Testis (tissue), 2 donors: ENCODE results near the gene MAP2K5.

Experiments
- CTCF ChIP-seq, 3 experiments: fragments of 450-650 bp in 2 of 3; fragments of 200-600 bp in 1 of 3; sonication (generic) in 1 of 3; IDR thresholded peaks; one replicate each; pipeline ENCODE4 v1.5.1; 2016 to 2019; ENCODE audit warnings: antibody characterized with exemption in 3 of 3, mild to moderate bottlenecking in 2 of 3, moderate library complexity in 1 of 3
- POLR2A ChIP-seq: fragments of 450-650 bp; IDR thresholded peaks from one replicate; pipeline ENCODE4 v1.6.1; 2017; ENCODE audit warnings: antibody characterized with exemption, mild to moderate bottlenecking, moderate library complexity

GRCh38 chr15:67512933-67513714 lies 29.4 kb upstream of the MAP2K5 start:
- no peak for TF ChIP-seq POLR2A
- no peak for TF ChIP-seq CTCF (IDR thresholded peaks at IDR 0.05)
